ENCODE data around the gene SDK2. TPM values are rescaled to one million over a fixed set of nuclear protein-coding genes. Genes with fewer than 3 reads are reported as not detected.

SDK2 gene
- total RNA-seq, 2 donors from 2014 or later: 16.5 to 26.3 TPM

- intact Hi-C loops (cut with DNase I): no loop called here
- Histone ChIP-seq H3K36me3 (no peaks in the 10 kb centered on the region), H3K4me1 (replicated peaks) (no peaks in the 10 kb centered on the region), H3K4me3 (no peak overlapping the region), H3K9me3 (no peaks in the 10 kb centered on the region), H3K27ac (no peak overlapping the region), H3K27me3 (replicated peaks; ENCODE audit: insufficient read depth) (no peaks in the 10 kb centered on the region)
- 92% methylated on average over 3 of the region's 3 CpGs for WGBS
- no peak for TF ChIP-seq CTCF (IDR thresholded peaks at IDR 0.05)
- no peak for TF ChIP-seq POLR2A (IDR thresholded peaks at IDR 0.05)
- DNase-seq (ENCODE audit: low spot score): no peak
These were observed 153.4 kb downstream of the SDK2 start for GRCh38 chr17:73490851-73491250.

- WGBS: 94% methylated on average over 9 of the region's 9 CpGs
- Histone ChIP-seq H3K4me3 (no peak overlapping the region), H3K27me3 (replicated peaks; ENCODE audit: insufficient read depth) (no peaks in the 10 kb centered on the region), H3K4me1 (replicated peaks) (no peaks in the 10 kb centered on the region), H3K36me3 (no peaks in the 10 kb centered on the region), H3K9me3 (no peaks in the 10 kb centered on the region), H3K27ac (no peak overlapping the region)
- TF ChIP-seq POLR2AphosphoS5 (IDR thresholded peaks at IDR 0.05) (no peak), POLR2A (IDR thresholded peaks at IDR 0.05) (no peak), CTCF (IDR thresholded peaks at IDR 0.05) (no peak)
- no peak for DNase-seq (ENCODE audit: low spot score)
- intact Hi-C loops (cut with DNase I): no loop called here
These were observed 154.3 kb downstream of the SDK2 start for GRCh38 chr17:73489991-73490390.

- Histone ChIP-seq H3K27ac (no peak overlapping the region), H3K4me1 (replicated peaks) (no peaks in the 10 kb centered on the region), H3K9me3 (no peaks in the 10 kb centered on the region), H3K4me3 (no peak overlapping the region), H3K27me3 (replicated peaks; ENCODE audit: insufficient read depth) (no peaks in the 10 kb centered on the region), H3K36me3 (no peaks in the 10 kb centered on the region)
- intact Hi-C loops (cut with DNase I): no loop called here
- WGBS: 91% methylated on average over 7 of the region's 7 CpGs
- no peak for DNase-seq (ENCODE audit: low spot score)
- TF ChIP-seq CTCF (IDR thresholded peaks at IDR 0.05): no peak
- TF ChIP-seq POLR2AphosphoS5 (IDR thresholded peaks at IDR 0.05): no peak
- TF ChIP-seq POLR2A (IDR thresholded peaks at IDR 0.05): no peak
These were observed 154.9 kb downstream of the SDK2 start for GRCh38 chr17:73489333-73489732.

- H3K4me1 ChIP-seq (replicated peaks): no peaks in the 10 kb centered on the region
- H3K27me3 ChIP-seq (replicated peaks; ENCODE audit: insufficient read depth): no peaks in the 10 kb centered on the region
- H3K4me3 ChIP-seq: no peak overlapping the region
- no peak overlapping the region for H3K27ac ChIP-seq
- DNase-seq (ENCODE audit: low spot score): no peak
- WGBS: 96% methylated on average over 6 of the region's 6 CpGs
- TF ChIP-seq POLR2AphosphoS5 (IDR thresholded peaks at IDR 0.05): no peak
- TF ChIP-seq CTCF (IDR thresholded peaks at IDR 0.05): no peak
- TF ChIP-seq POLR2A (IDR thresholded peaks at IDR 0.05): no peak
- intact Hi-C loops (cut with DNase I): no loop called here
- no peaks in the 10 kb centered on the region for H3K9me3 ChIP-seq
- no peaks in the 10 kb centered on the region for H3K36me3 ChIP-seq
These were observed 159.1 kb downstream of the SDK2 start for GRCh38 chr17:73485130-73485529.

- DNase-seq (ENCODE audit: low spot score): no peak
- no peaks in the 10 kb centered on the region for H3K4me1 ChIP-seq (replicated peaks)
- no peaks in the 10 kb centered on the region for H3K36me3 ChIP-seq
- H3K9me3 ChIP-seq: no peaks in the 10 kb centered on the region
- no peak overlapping the region for H3K27ac ChIP-seq
- 82% methylated on average over 10 of the region's 10 CpGs for WGBS
- no peaks in the 10 kb centered on the region for H3K27me3 ChIP-seq (replicated peaks; ENCODE audit: insufficient read depth)
- TF ChIP-seq CTCF (IDR thresholded peaks at IDR 0.05) (no peak), POLR2A (IDR thresholded peaks at IDR 0.05) (no peak), POLR2AphosphoS5 (IDR thresholded peaks at IDR 0.05) (no peak)
- H3K4me3 ChIP-seq: no peak overlapping the region
- intact Hi-C loops (cut with DNase I): no loop called here
These were observed 161.4 kb downstream of the SDK2 start for GRCh38 chr17:73482894-73483293.

Data from prostate gland (tissue), 2 donors.